Natural killer cell (primary cell): Measurements from ENCODE around the gene LDB2. TPM values are rescaled to one million over a fixed set of nuclear protein-coding genes. Genes with fewer than 3 reads are reported as not detected.

Source experiments
- ATAC-seq, 3 donors: fragments of 150-1000 bp in 2 of 3; fragments of 200-7000 bp in 1 of 3; cut with Tn5 transposase; 1 replicate in 1 of 3; 2 replicates in 2 of 3; pipeline ENCODE4 v1.10.0; 2021; ENCODE audit warnings: mild to moderate bottlenecking in 2 of 3, moderate library complexity in 2 of 3
- DNase-seq, 2 donors: peaks; one replicate each; pipeline versions ENCODE4 v3.0.0 to v3.0.0-alpha.2; 2013 to 2021; ENCODE audit warnings: mixed read lengths in 1 of 2
- H3K27ac ChIP-seq: one replicate; pipeline ENCODE4 v1.5.1; 2013; ENCODE audit warnings: mild to moderate bottlenecking, low read length
- H3K27me3 ChIP-seq: one replicate; pipeline ENCODE4 v1.6.1; 2013; ENCODE audit warnings: low read length; ENCODE audit not compliant: control insufficient read depth, insufficient read depth
- H3K36me3 ChIP-seq: one replicate; pipeline ENCODE4 v1.6.1; 2013; ENCODE audit warnings: low read length; ENCODE audit not compliant: control insufficient read depth, insufficient read depth
- H3K4me1 ChIP-seq: one replicate; pipeline ENCODE4 v1.6.1; 2013; ENCODE audit warnings: low read length; ENCODE audit not compliant: control insufficient read depth, insufficient read depth
- H3K4me3 ChIP-seq: one replicate; pipeline ENCODE4 v1.5.1; 2013; ENCODE audit warnings: low read length
- H3K9me3 ChIP-seq: one replicate; pipeline ENCODE4 v1.6.1; 2013; ENCODE audit warnings: low read length; ENCODE audit not compliant: control insufficient read depth, insufficient read depth
- H3K27ac Mint-ChIP-seq, 2 donors: one replicate each; pipeline ENCODE4 v1.8.0; 2022; ENCODE audit warnings: mild to moderate bottlenecking in 2 of 2, mixed read lengths in 2 of 2, moderate library complexity in 1 of 2
- H3K27me3 Mint-ChIP-seq, 2 donors: one replicate each; pipeline ENCODE4 v1.8.0; 2022; ENCODE audit warnings: low read depth in 2 of 2, mixed read lengths in 2 of 2
- H3K36me3 Mint-ChIP-seq: one replicate; pipeline ENCODE4 v1.8.0; 2022; ENCODE audit warnings: mixed read lengths
- H3K4me1 Mint-ChIP-seq, 2 donors: one replicate each; pipeline ENCODE4 v1.8.0; 2022; ENCODE audit warnings: mixed read lengths in 2 of 2
- H3K4me3 Mint-ChIP-seq: one replicate; pipeline ENCODE4 v1.8.0; 2022; ENCODE audit warnings: mild to moderate bottlenecking, moderate library complexity, mixed read lengths
- H3K9me3 Mint-ChIP-seq, 2 donors: one replicate each; pipeline ENCODE4 v1.8.0; 2022; ENCODE audit warnings: mixed read lengths in 2 of 2
- WGBS: methylation state at CpG from one replicate; pipeline ENCODE4 v1.1.7; 2013; ENCODE audit warnings: missing lambda C conversion rate; ENCODE audit not compliant: insufficient coverage; 5-methylcytosine and 5-hydroxymethylcytosine counted together
- intact Hi-C: fragments of 100-400 bp; cut with micrococcal nuclease; formaldehyde crosslinking; loops from one replicate; pipeline ENCODE4 v1.14.2; 2022
- total RNA-seq, 4 donors: library from RNA; stranded (reverse); fragments of 120-200 nt in 1 of 4; gene quantifications; one replicate each; pipeline versions ENCODE4 v1.2.3 to v1.2.4, GENCODE V29; 2013 to 2022
- TF ChIP-seq, protein P1 (sequence below): fragments of 200-600 bp; IDR thresholded peaks from one replicate; pipeline ENCODE4 v1.8.0; 2022; ENCODE audit warnings: antibody characterized with exemption

LDB2 gene
- total RNA-seq, 3 donors from 2014 or later (not counting 1 experiment from before 2014, with no cell fraction given), result 8.2 to 14.2 (median 13.6) TPM

DNA sequence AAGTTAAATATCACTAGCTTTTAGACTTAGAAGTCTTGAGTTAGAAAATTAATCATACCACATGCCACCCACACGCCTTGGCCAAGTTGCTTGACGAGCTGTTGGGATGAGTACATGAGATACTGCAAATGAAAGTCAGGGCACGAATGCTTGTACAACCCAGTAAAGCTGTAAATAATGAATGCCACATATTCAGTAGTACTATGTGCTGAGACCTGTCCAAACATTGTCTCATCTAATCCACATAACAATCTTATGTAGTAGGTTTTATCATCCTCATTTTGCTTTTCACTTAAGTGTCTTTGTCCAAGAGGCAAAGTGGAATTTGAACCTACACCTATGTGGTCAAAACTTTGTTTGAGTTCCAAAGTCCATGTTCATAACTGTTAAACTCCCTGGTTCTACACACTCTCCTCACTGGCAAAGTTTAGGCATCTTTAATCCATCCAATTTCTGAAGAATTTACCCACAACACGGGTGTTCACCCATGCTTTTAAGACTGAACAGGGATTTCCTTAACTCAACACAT is 74.1 kb downstream of the LDB2 start:
- Mint-ChIP-seq H3K27ac (no peak overlapping the region), H3K4me3 (no peak overlapping the region), H3K27me3 (no peaks in the 10 kb centered on the region), H3K9me3 (no peaks in the 10 kb centered on the region), H3K4me1 (peaks cover 0 to 5% of the 10 kb centered on the region in 2 donors), H3K36me3 (no peaks in the 10 kb centered on the region)
- no peak overlapping the region for H3K27ac ChIP-seq
- H3K27me3 ChIP-seq, result no peaks in the 10 kb centered on the region
- ATAC-seq (no peak), DNase-seq (no peak)
- WGBS, result 78% methylated on average over 4 of the region's 4 CpGs
- H3K36me3 ChIP-seq, result no peaks in the 10 kb centered on the region
- H3K9me3 ChIP-seq, result no peaks in the 10 kb centered on the region
- intact Hi-C loops, result no loop called here
- TF ChIP-seq, protein P1, sequence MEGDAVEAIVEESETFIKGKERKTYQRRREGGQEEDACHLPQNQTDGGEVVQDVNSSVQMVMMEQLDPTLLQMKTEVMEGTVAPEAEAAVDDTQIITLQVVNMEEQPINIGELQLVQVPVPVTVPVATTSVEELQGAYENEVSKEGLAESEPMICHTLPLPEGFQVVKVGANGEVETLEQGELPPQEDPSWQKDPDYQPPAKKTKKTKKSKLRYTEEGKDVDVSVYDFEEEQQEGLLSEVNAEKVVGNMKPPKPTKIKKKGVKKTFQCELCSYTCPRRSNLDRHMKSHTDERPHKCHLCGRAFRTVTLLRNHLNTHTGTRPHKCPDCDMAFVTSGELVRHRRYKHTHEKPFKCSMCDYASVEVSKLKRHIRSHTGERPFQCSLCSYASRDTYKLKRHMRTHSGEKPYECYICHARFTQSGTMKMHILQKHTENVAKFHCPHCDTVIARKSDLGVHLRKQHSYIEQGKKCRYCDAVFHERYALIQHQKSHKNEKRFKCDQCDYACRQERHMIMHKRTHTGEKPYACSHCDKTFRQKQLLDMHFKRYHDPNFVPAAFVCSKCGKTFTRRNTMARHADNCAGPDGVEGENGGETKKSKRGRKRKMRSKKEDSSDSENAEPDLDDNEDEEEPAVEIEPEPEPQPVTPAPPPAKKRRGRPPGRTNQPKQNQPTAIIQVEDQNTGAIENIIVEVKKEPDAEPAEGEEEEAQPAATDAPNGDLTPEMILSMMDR, result no peak
- H3K4me1 ChIP-seq, result no peaks in the 10 kb centered on the region
- H3K4me3 ChIP-seq, result no peak overlapping the region

DNA sequence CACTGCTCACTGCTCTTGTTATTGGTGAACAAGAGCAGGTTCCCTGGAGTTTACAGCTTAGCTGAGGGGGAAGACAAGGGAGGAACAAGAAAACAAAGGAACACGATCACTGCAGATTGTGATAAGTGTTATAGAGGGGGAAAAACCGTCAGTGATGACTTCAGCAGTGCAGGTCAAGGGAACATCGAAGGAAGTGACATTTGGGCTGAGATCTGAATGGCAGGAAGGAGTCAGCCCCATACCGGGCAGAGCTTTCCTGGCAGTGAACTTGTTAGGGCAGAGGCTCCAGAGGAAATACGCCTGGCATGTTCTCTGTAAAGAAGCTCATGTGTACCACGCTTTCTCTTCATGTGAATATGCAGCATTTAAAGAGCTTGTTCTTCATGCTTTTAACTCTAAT is 78.1 kb downstream of the LDB2 start:
- no peak overlapping the region for H3K27ac ChIP-seq
- H3K4me3 ChIP-seq, result no peak overlapping the region
- WGBS, result 49% methylated on average over 6 of the region's 6 CpGs

DNA sequence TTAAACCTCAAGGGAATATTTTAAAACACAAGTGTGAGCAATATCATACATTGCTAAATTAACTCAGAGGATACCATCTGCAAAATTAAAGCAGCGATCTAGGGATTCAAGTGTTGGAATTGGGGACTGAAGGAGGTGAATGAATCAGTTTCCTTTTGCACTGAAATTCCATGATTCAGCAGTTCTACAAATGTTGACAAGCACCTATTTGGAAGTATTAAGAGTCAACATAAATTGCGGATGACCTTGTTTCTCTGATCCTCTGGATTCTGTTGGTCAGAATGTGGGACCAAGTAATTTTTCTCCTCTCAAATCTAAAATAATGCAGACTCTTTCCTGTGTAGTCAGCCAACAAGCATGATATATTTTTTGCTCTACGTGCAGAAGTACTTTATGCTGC is 78.8 kb downstream of the LDB2 start:
- no peaks in the 10 kb centered on the region for H3K4me1 Mint-ChIP-seq
- H3K4me1 ChIP-seq, result no peaks in the 10 kb centered on the region
- no peaks in the 10 kb centered on the region for H3K36me3 ChIP-seq
- no peaks in the 10 kb centered on the region for H3K27me3 ChIP-seq
- intact Hi-C loops, result no loop called here
- WGBS, result 92% methylated on average over 3 of the region's 3 CpGs
- TF ChIP-seq, protein P1, result no peak
- DNase-seq (no peak), ATAC-seq (no peak)
- no peak overlapping the region for H3K27ac ChIP-seq
- H3K9me3 Mint-ChIP-seq, result no peaks in the 10 kb centered on the region
- no peaks in the 10 kb centered on the region for H3K36me3 Mint-ChIP-seq
- no peak overlapping the region for H3K4me3 Mint-ChIP-seq
- no peak overlapping the region for H3K4me3 ChIP-seq
- H3K9me3 ChIP-seq, result no peaks in the 10 kb centered on the region
- H3K27me3 Mint-ChIP-seq, result no peaks in the 10 kb centered on the region
- H3K27ac Mint-ChIP-seq, result no peak overlapping the region

More for the DNA sequence above, 78.1 kb downstream of the LDB2 start:
- H3K9me3 ChIP-seq, result no peaks in the 10 kb centered on the region
- ATAC-seq (no peak), DNase-seq (no peak)
- no peak overlapping the region for H3K27ac Mint-ChIP-seq
- TF ChIP-seq, protein P1, result no peak
- H3K4me3 Mint-ChIP-seq, result no peak overlapping the region
- H3K9me3 Mint-ChIP-seq, result no peaks in the 10 kb centered on the region
- no peaks in the 10 kb centered on the region for H3K4me1 ChIP-seq
- no peaks in the 10 kb centered on the region for H3K27me3 Mint-ChIP-seq
- intact Hi-C loops, result no loop called here
- H3K36me3 Mint-ChIP-seq, result no peaks in the 10 kb centered on the region
- no peaks in the 10 kb centered on the region for H3K4me1 Mint-ChIP-seq
- H3K36me3 ChIP-seq, result no peaks in the 10 kb centered on the region
- H3K27me3 ChIP-seq, result no peaks in the 10 kb centered on the region

DNA sequence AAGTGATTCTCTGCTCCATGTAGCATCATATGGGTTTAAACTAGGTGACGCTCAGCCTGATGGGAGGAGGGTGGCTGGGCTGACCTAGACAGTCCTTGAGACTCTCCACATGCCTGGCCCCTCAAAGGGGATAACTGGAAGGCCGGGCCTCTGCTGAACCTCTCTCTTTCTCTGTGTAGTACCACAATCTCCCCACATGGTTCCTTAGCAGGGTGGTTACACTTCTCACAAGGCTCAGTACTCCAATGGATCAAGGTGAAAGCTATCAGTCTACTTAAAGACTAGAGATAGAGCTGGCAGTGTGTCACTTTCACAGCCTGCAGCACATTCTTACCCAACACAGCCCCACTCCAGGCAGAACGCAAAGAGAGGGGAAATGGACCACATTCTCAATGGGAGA is 80.4 kb downstream of the LDB2 start:
- 100% methylated on average over 3 of the region's 3 CpGs for WGBS
- Mint-ChIP-seq H3K4me3 (no peak overlapping the region), H3K27me3 (no peaks in the 10 kb centered on the region), H3K27ac (no peak overlapping the region), H3K36me3 (no peaks in the 10 kb centered on the region), H3K9me3 (no peaks in the 10 kb centered on the region), H3K4me1 (no peaks in the 10 kb centered on the region)
- Histone ChIP-seq H3K4me3 (no peak overlapping the region), H3K4me1 (no peaks in the 10 kb centered on the region), H3K27ac (no peak overlapping the region), H3K36me3 (no peaks in the 10 kb centered on the region), H3K27me3 (no peaks in the 10 kb centered on the region), H3K9me3 (no peaks in the 10 kb centered on the region)
- TF ChIP-seq, protein P1, result no peak
- DNase-seq (no peak), ATAC-seq (no peak)
- intact Hi-C loops, result no loop called here
